Glutamatergic neuron (in vitro differentiated cells): ENCODE measurements around the gene MYF6. TPM values are rescaled to one million over a fixed set of nuclear protein-coding genes. Genes with fewer than 3 reads are reported as not detected.

ENCODE experiments used
- DNase-seq: peaks from one replicate; pipeline ENCODE4 v3.0.0; 2022
- H3K27ac Mint-ChIP-seq: one replicate; pipeline ENCODE4 v1.8.0; 2020; ENCODE audit warnings: mild to moderate bottlenecking, mixed read lengths, inconsistent platforms; ENCODE audit not compliant: unreplicated experiment
- H3K27me3 Mint-ChIP-seq: one replicate; pipeline ENCODE4 v1.8.0; 2020; ENCODE audit warnings: mild to moderate bottlenecking, moderate library complexity, mixed read lengths, inconsistent platforms; ENCODE audit not compliant: unreplicated experiment
- H3K36me3 Mint-ChIP-seq: one replicate; pipeline ENCODE4 v1.8.0; 2020; ENCODE audit warnings: mild to moderate bottlenecking, mixed read lengths, inconsistent platforms; ENCODE audit not compliant: unreplicated experiment
- H3K4me1 Mint-ChIP-seq: one replicate; pipeline ENCODE4 v1.8.0; 2020; ENCODE audit warnings: mild to moderate bottlenecking, low read depth, mixed read lengths, inconsistent platforms; ENCODE audit not compliant: unreplicated experiment
- H3K4me3 Mint-ChIP-seq: one replicate; pipeline ENCODE4 v1.8.0; 2020; ENCODE audit warnings: mild to moderate bottlenecking, mixed read lengths, inconsistent platforms; ENCODE audit not compliant: unreplicated experiment
- H3K9me3 Mint-ChIP-seq: one replicate; pipeline ENCODE4 v1.8.0; 2020; ENCODE audit warnings: mild to moderate bottlenecking, moderate library complexity, mixed read lengths, inconsistent platforms; ENCODE audit not compliant: unreplicated experiment
- total RNA-seq: library from RNA; stranded (reverse); fragmentation: NEBNext Ultra II Directional; extraction: Animal tissue kit (Norgen Biotek cat#: 25700); gene quantifications from one replicate; pipeline ENCODE4 v1.2.1, GENCODE V29; 2021; ENCODE audit not compliant: unreplicated experiment
- TF ChIP-seq, protein P1 (sequence below): fragments of 200-600 bp; sonication (generic); IDR thresholded peaks from one replicate; pipeline ENCODE4 v1.5.0; 2021; ENCODE audit not compliant: partially characterized antibody, unreplicated experiment

The MYF6 gene
- total RNA-seq, 1 donor from 2014 or later: not detected

DNA sequence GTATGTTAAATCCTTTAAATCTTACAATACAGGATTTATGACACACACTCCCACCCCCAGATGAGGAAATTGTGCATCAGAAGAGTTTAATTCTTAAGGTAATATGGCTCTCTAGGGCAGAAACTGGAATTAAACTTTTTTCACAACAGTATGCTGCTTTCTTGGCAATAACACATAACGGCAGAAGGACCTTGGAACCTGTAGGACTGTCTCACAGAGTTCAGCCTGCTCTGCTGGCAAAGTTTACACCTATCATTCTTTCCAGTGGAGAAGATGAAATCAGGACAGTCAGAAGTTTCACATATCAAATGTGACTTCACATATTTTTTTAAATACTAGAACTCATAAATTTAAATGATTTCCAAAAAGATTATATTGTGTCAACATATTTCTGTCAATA lies 30.6 kb upstream of the MYF6 start:
- no peak for DNase-seq
- TF ChIP-seq, protein P1, sequence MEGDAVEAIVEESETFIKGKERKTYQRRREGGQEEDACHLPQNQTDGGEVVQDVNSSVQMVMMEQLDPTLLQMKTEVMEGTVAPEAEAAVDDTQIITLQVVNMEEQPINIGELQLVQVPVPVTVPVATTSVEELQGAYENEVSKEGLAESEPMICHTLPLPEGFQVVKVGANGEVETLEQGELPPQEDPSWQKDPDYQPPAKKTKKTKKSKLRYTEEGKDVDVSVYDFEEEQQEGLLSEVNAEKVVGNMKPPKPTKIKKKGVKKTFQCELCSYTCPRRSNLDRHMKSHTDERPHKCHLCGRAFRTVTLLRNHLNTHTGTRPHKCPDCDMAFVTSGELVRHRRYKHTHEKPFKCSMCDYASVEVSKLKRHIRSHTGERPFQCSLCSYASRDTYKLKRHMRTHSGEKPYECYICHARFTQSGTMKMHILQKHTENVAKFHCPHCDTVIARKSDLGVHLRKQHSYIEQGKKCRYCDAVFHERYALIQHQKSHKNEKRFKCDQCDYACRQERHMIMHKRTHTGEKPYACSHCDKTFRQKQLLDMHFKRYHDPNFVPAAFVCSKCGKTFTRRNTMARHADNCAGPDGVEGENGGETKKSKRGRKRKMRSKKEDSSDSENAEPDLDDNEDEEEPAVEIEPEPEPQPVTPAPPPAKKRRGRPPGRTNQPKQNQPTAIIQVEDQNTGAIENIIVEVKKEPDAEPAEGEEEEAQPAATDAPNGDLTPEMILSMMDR: no peak
- peaks cover under 1% of the 10 kb centered on the region for H3K27me3 Mint-ChIP-seq
- no peaks in the 10 kb centered on the region for H3K4me1 Mint-ChIP-seq
- H3K9me3 Mint-ChIP-seq: no peaks in the 10 kb centered on the region
- H3K4me3 Mint-ChIP-seq: no peak overlapping the region
- H3K36me3 Mint-ChIP-seq: no peaks in the 10 kb centered on the region
- no peak overlapping the region for H3K27ac Mint-ChIP-seq

DNA sequence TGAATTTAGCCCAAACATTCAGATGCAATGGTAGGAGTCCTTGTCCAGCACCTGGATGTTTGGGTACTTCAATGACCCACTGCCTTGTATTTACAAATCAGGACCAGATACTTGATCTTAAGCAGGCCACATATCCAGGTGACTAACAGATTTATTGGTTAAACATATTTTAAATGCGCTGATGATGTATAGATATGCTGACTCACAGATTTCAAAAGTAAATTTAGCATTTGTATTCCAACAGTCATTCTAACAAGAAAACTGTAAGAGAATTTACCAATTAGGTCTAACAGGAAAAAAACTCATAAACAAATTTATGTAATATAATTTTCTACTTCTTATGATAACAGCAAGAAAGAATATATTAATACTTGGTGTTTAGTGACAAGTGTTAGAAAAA lies 29.4 kb upstream of the MYF6 start:
- Mint-ChIP-seq H3K4me3 (no peak overlapping the region), H3K27ac (no peak overlapping the region), H3K36me3 (no peaks in the 10 kb centered on the region), H3K27me3 (no peaks in the 10 kb centered on the region), H3K4me1 (no peaks in the 10 kb centered on the region), H3K9me3 (no peaks in the 10 kb centered on the region)
- no peak for DNase-seq
- TF ChIP-seq, protein P1: no peak

DNA sequence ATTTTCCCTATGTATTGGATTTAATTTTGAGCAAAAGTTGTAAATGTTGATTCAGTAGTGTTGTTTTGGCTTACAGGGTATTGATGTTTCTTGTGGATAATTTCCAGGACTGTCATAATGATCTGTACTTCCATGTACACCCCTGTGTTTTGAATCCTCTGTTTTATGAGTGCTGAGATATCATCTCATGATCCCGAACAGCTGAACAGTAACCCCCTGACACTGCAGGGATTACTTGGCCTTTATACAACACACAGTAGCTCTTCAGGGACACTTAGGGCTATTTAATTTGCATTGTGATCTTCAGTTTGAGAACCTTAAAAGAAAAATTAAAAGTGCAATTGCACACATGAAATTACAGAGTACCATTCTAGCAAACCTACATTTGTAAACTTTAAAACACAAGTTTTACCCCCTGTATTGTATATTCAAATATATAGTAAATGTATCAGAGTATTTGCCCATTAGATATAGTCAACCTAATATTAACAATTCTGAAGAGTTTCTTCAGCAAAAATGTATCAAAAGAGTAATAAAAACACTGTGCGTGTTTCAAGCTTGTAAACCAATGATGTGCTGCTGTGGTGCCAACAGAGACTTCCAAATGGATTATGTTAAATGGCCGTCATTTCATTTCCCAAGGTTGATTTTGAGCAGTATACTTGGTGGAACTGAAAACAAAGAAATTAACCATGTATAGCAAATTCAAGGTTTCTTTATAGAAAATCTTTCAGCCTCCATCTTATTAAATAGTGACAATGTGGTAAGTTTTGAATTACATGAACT lies 27.9 kb upstream of the MYF6 start:
- TF ChIP-seq, protein P1: no peak
- Mint-ChIP-seq H3K36me3 (no peaks in the 10 kb centered on the region), H3K4me3 (no peak overlapping the region), H3K27ac (no peak overlapping the region), H3K4me1 (no peaks in the 10 kb centered on the region), H3K9me3 (no peaks in the 10 kb centered on the region), H3K27me3 (no peaks in the 10 kb centered on the region)
- DNase-seq: no peak

DNA sequence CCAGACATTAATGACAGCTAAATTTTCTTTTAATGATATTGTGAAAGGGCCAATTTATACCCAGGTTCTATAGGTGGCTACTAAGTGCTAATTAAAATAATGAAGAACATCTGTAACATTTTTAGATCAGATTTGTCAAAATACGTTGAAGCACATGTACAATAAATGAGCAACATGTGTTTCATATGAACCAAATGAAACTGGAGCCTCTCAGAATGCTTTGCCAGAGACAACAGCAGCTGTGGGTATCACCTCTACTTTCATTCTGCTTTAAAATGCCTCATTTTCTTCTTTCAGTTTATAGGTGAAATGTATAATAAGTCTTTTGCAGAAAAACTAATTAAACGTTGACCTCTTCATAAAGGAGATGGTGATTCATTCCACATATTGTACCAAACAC lies 26.1 kb upstream of the MYF6 start:
- Mint-ChIP-seq H3K4me1 (no peaks in the 10 kb centered on the region), H3K27ac (no peak overlapping the region), H3K27me3 (no peaks in the 10 kb centered on the region), H3K4me3 (no peak overlapping the region), H3K36me3 (no peaks in the 10 kb centered on the region), H3K9me3 (no peaks in the 10 kb centered on the region)
- TF ChIP-seq, protein P1: no peak
- DNase-seq: no peak

DNA sequence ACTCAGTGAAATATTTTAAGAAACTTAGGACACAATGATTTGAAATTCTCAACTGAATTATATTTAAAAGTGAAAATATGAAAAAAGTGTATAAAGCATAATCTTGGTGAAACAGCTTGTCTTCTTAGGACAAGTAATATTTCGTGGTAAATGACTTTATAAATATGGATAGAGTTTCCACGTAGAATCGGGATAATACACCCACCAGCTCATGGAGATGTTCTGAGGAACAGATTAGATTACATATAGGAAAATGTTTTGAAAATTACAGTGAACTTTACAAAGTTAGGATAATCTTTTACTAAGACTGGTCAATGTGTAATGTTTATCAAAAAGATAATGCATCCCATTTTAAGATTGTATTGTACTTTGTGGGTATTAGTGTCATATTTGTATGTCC lies 25.6 kb upstream of the MYF6 start:
- TF ChIP-seq, protein P1: no peak
- H3K4me1 Mint-ChIP-seq: no peaks in the 10 kb centered on the region
- H3K36me3 Mint-ChIP-seq: no peaks in the 10 kb centered on the region
- H3K4me3 Mint-ChIP-seq: no peak overlapping the region
- H3K27ac Mint-ChIP-seq: no peak overlapping the region
- no peak for DNase-seq
- no peaks in the 10 kb centered on the region for H3K27me3 Mint-ChIP-seq
- H3K9me3 Mint-ChIP-seq: no peaks in the 10 kb centered on the region
